ENCODE results near the gene FKBP8. TPM values are rescaled to one million over a fixed set of nuclear protein-coding genes. Genes with fewer than 3 reads are reported as not detected.

Gene FKBP8
- total RNA-seq, 1 donor from 2014 or later, result 195 TPM

GRCh38 chr19:18533058-18533457 lies 10.3 kb downstream of the FKBP8 start:
- no peaks in the 10 kb centered on the region for H3K27me3 ChIP-seq (ENCODE audit: low read depth)
- H3K27ac ChIP-seq, result no peak overlapping the region
- H3K4me1 ChIP-seq, result no peaks in the 10 kb centered on the region
- TF ChIP-seq, protein P1, sequence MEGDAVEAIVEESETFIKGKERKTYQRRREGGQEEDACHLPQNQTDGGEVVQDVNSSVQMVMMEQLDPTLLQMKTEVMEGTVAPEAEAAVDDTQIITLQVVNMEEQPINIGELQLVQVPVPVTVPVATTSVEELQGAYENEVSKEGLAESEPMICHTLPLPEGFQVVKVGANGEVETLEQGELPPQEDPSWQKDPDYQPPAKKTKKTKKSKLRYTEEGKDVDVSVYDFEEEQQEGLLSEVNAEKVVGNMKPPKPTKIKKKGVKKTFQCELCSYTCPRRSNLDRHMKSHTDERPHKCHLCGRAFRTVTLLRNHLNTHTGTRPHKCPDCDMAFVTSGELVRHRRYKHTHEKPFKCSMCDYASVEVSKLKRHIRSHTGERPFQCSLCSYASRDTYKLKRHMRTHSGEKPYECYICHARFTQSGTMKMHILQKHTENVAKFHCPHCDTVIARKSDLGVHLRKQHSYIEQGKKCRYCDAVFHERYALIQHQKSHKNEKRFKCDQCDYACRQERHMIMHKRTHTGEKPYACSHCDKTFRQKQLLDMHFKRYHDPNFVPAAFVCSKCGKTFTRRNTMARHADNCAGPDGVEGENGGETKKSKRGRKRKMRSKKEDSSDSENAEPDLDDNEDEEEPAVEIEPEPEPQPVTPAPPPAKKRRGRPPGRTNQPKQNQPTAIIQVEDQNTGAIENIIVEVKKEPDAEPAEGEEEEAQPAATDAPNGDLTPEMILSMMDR (IDR thresholded peaks at IDR 0.05), result no peak
- H3K4me3 ChIP-seq, result no peak overlapping the region
- H3K36me3 ChIP-seq, result peaks cover 66% of the 10 kb centered on the region
- intact Hi-C loops (cut with DNase I), result no loop called here
- no peak for DNase-seq
- no peaks in the 10 kb centered on the region for H3K9me3 ChIP-seq
- peak in 1 of 2 donors; percentile 4 for ATAC-seq

DNA sequence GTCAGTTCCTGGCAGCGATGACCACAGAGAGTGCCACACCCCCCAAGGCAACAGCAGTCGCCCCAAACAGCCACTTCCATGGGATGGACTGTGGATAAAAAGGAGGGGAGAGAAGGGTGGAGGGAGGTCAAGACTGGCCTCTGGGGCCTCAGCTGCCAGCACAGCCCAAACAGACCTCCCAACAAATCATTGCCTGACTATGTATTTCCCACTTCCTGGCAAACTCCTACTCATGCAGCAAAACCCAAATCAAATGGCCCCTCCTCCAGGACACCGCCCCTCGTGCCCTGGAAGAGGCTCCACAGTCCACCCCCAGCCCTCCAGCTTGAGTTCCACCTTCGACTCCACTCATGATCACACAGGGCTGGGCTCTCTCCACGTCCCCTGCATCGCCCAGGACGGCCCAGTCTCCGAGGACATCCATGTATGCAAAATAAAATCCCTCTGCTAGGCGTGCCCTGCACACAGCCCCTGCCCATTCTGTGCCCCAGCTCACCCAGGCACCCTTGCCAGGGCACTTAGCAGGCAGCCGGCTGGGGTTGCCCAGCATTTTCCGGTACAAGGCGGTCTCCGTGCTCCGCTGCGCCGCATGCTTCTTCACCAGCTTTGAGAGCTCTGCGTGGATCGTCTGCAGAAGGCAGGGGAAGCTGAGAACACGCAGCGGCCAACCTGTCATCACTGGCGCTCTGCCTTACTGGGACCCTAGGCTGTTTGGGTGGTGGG lies 11.0 kb downstream of the FKBP8 start:
- intact Hi-C loops (cut with DNase I), result no loop called here
- no peak for DNase-seq

DNA sequence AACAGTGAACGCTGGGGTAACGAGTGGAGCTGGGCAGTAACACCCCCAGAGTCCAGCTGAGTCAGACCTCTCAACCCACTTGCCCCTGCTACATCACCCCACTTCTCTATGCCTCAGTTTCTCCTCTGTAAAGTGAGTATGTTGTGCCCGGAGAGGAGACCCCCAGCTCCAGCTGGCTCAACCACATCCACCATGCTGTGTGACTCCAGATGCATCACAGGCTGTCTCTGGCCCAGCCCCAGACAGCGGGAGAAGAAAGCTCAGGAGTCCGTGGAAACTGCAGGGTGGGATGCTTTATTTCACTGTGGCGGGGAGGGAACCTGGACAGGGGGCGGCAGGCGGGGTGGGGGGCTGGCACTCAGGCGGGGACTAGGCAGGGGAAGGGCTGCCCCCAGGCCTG lies 11.9 kb downstream of the FKBP8 start:
- Histone ChIP-seq H3K36me3 (peaks cover 50% of the 10 kb centered on the region), H3K27me3 (ENCODE audit: low read depth) (no peaks in the 10 kb centered on the region), H3K27ac (no peak overlapping the region), H3K4me1 (peaks cover 5% of the 10 kb centered on the region), H3K9me3 (no peaks in the 10 kb centered on the region), H3K4me3 (no peak overlapping the region)
- TF ChIP-seq, protein P1 (IDR thresholded peaks at IDR 0.05), result no peak
- intact Hi-C loops (cut with DNase I), result no loop called here
- ATAC-seq (no peak), DNase-seq (no peak)

More for the DNA sequence above, 11.0 kb downstream of the FKBP8 start:
- TF ChIP-seq, protein P1 (IDR thresholded peaks at IDR 0.05), result no peak
- no peaks in the 10 kb centered on the region for H3K9me3 ChIP-seq
- ATAC-seq, result peak in 1 of 2 donors; percentile 4
- H3K36me3 ChIP-seq, result peaks cover 58% of the 10 kb centered on the region
- peaks cover 3% of the 10 kb centered on the region for H3K4me1 ChIP-seq
- no peak overlapping the region for H3K27ac ChIP-seq
- H3K27me3 ChIP-seq (ENCODE audit: low read depth), result no peaks in the 10 kb centered on the region
- H3K4me3 ChIP-seq, result no peak overlapping the region

- ATAC-seq (peak in 1 of 2 donors; percentile 18), DNase-seq (no peak)
- Histone ChIP-seq H3K36me3 (peaks cover 35% of the 10 kb centered on the region), H3K4me1 (peaks cover 5% of the 10 kb centered on the region), H3K27ac (no peak overlapping the region), H3K27me3 (ENCODE audit: low read depth) (no peaks in the 10 kb centered on the region), H3K9me3 (no peaks in the 10 kb centered on the region), H3K4me3 (no peak overlapping the region)
- TF ChIP-seq, protein P1 (IDR thresholded peaks at IDR 0.05), result no peak
- intact Hi-C loops (cut with DNase I), result no loop called here
These were observed 13.6 kb downstream of the FKBP8 start for GRCh38 chr19:18529782-18530181.

GRCh38 chr19:18526316-18526715 lies 17.1 kb downstream of the FKBP8 start:
- peaks cover 10% of the 10 kb centered on the region for H3K4me1 ChIP-seq
- DNase-seq (no peak), ATAC-seq (no peak)
- no peak overlapping the region for H3K27ac ChIP-seq
- no peaks in the 10 kb centered on the region for H3K27me3 ChIP-seq (ENCODE audit: low read depth)
- peaks cover 4% of the 10 kb centered on the region for H3K36me3 ChIP-seq
- intact Hi-C loops (cut with DNase I), result no loop called here
- H3K4me3 ChIP-seq, result no peak overlapping the region
- H3K9me3 ChIP-seq, result no peaks in the 10 kb centered on the region
- TF ChIP-seq, protein P1 (IDR thresholded peaks at IDR 0.05), result no peak
